Suprapubic skin (tissue), 4 donors: ENCODE results near the gene MYO18B. TPM values are rescaled to one million over a fixed set of nuclear protein-coding genes. Genes with fewer than 3 reads are reported as not detected.

ENCODE experiments used
- DNase-seq, 2 donors: peaks; one replicate each; pipeline ENCODE4 v3.0.0-alpha.2; 2019; ENCODE audit warnings: low spot score in 2 of 2
- H3K27ac ChIP-seq: fragments of 200-600 bp; sonication (generic); one replicate; pipeline ENCODE4 v1.5.1; 2019
- H3K27me3 ChIP-seq: fragments of 200-600 bp; sonication (generic); one replicate; pipeline ENCODE4 v1.5.1; 2019
- H3K36me3 ChIP-seq: fragments of 200-600 bp; sonication (generic); one replicate; pipeline ENCODE4 v1.5.1; 2019
- H3K4me1 ChIP-seq: fragments of 200-600 bp; sonication (generic); one replicate; pipeline ENCODE4 v1.5.1; 2019
- H3K4me3 ChIP-seq: fragments of 200-600 bp; sonication (generic); one replicate; pipeline ENCODE4 v1.5.1; 2019; ENCODE audit warnings: mild to moderate bottlenecking
- H3K9me3 ChIP-seq: fragments of 200-600 bp; sonication (generic); one replicate; pipeline ENCODE4 v1.5.1; 2019
- CTCF ChIP-seq, 2 donors: fragments of 200-600 bp in 1 of 2; fragments of 450-650 bp in 1 of 2; sonication (generic) in 1 of 2; IDR thresholded peaks; one replicate each; pipeline ENCODE4 v1.5.1; 2016 to 2019; ENCODE audit warnings: antibody characterized with exemption in 2 of 2, mild to moderate bottlenecking in 1 of 2, moderate library complexity in 1 of 2
- EP300 ChIP-seq: sonication (generic); formaldehyde crosslinking; IDR thresholded peaks from one replicate; pipeline ENCODE4 v1.6.1; 2017; ENCODE audit warnings: antibody characterized with exemption
- POLR2A ChIP-seq, 2 donors: fragments of 450-650 bp; IDR thresholded peaks; one replicate each; pipeline ENCODE4 v1.6.1; 2017; ENCODE audit warnings: antibody characterized with exemption in 2 of 2, mild to moderate bottlenecking in 2 of 2, moderate library complexity in 2 of 2
- POLR2AphosphoS5 ChIP-seq, 3 donors: sonication (generic); formaldehyde crosslinking; IDR thresholded peaks; one replicate each; pipeline ENCODE4 v1.6.1; 2017; ENCODE audit warnings: antibody characterized with exemption in 3 of 3
- WGBS: methylation state at CpG from one replicate; pipeline ENCODE4 v1.1.5; 2018; 5-methylcytosine and 5-hydroxymethylcytosine counted together
- total RNA-seq, 4 donors: library from RNA; depleted of rRNA; stranded (reverse); fragments of >200 nt; gene quantifications; one replicate each; pipeline ENCODE4 v1.1.0, GENCODE V29; 2016

Gene MYO18B
- total RNA-seq, 4 donors from 2014 or later, result 1.2 to 3.2 (median 1.7) TPM

GRCh38 chr22:25853501-25854284 lies 111.7 kb downstream of the MYO18B start:
- Histone ChIP-seq H3K27ac (no peak overlapping the region), H3K36me3 (no peaks in the 10 kb centered on the region)
- 42% methylated on average over 5 of the region's 5 CpGs for WGBS

GRCh38 chr22:25869771-25870170 lies 127.8 kb downstream of the MYO18B start:
- no peak for DNase-seq
- 83% methylated on average over 6 of the region's 6 CpGs for WGBS
- Histone ChIP-seq H3K4me3 (no peak overlapping the region), H3K27ac (peak overlapping the region; percentile 5), H3K9me3 (no peaks in the 10 kb centered on the region), H3K4me1 (no peaks in the 10 kb centered on the region), H3K27me3 (peaks cover 12% of the 10 kb centered on the region), H3K36me3 (no peaks in the 10 kb centered on the region)
- TF ChIP-seq POLR2AphosphoS5 (IDR thresholded peaks at IDR 0.05) (no peak), CTCF (IDR thresholded peaks at IDR 0.05) (no peak), EP300 (no peak), POLR2A (IDR thresholded peaks at IDR 0.05) (no peak)

More at GRCh38 chr22:25853501-25854284, 111.7 kb downstream of the MYO18B start:
- no peak for DNase-seq
- H3K4me1 ChIP-seq, result no peaks in the 10 kb centered on the region
- no peak for TF ChIP-seq CTCF (IDR thresholded peaks at IDR 0.05)
- TF ChIP-seq EP300, result no peak
- no peak for TF ChIP-seq POLR2AphosphoS5 (IDR thresholded peaks at IDR 0.05)
- no peak for TF ChIP-seq POLR2A (IDR thresholded peaks at IDR 0.05)
- H3K9me3 ChIP-seq, result no peaks in the 10 kb centered on the region
- H3K27me3 ChIP-seq, result peaks cover 16% of the 10 kb centered on the region
- H3K4me3 ChIP-seq, result no peak overlapping the region

DNA sequence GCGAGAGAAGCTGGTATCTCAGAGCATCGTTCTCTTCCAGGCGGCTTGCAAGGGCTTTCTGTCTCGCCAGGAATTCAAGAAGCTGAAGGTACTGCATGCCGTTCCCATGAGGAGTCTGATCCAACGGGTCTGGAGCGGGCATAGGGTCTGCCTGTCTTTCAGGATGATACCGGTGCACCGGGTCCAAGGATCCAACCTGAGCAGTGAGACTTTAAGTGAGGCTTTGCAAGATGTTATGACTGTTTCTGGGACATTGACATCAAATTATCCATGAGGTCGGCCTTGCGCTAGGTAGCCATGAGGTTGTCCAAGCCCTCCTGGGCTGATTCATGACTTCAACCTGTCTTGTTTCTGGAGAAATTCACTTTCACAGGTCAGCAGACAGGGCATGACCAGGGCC lies 132.3 kb downstream of the MYO18B start:
- no peak for DNase-seq
- H3K9me3 ChIP-seq, result no peaks in the 10 kb centered on the region
- no peaks in the 10 kb centered on the region for H3K4me1 ChIP-seq
- no peaks in the 10 kb centered on the region for H3K36me3 ChIP-seq
- TF ChIP-seq POLR2AphosphoS5 (IDR thresholded peaks at IDR 0.05) (no peak), EP300 (no peak), POLR2A (IDR thresholded peaks at IDR 0.05) (no peak), CTCF (IDR thresholded peaks at IDR 0.05) (no peak)
- H3K27ac ChIP-seq, result no peak overlapping the region
- 96% methylated on average over 11 of the region's 11 CpGs for WGBS
- H3K4me3 ChIP-seq, result no peak overlapping the region
- peaks cover 23% of the 10 kb centered on the region for H3K27me3 ChIP-seq

DNA sequence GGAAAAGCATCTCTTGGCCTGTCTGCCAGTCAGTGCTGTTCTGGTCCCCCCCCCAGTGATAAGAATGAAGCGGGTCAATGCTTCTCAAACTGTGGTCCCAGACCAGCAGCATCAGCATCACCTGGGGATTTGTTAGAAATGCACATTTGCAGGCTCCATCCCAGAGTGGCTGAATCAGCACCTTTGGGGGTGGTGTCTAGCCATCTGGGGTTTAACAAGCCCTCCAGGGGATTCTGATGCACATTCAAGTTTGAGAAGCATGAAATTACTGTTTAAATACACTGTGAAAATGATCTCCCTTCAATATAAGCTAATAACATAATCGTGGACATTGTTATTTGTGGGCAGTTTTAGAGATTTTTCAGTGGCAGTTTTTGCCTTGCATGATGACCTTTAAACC lies 133.5 kb downstream of the MYO18B start:
- WGBS, result 54% methylated on average over 2 of the region's 2 CpGs
- DNase-seq, result no peak
- Histone ChIP-seq H3K9me3 (no peaks in the 10 kb centered on the region), H3K4me1 (no peaks in the 10 kb centered on the region), H3K4me3 (no peak overlapping the region), H3K27ac (no peak overlapping the region), H3K27me3 (peaks cover 23% of the 10 kb centered on the region), H3K36me3 (no peaks in the 10 kb centered on the region)
- TF ChIP-seq POLR2AphosphoS5 (IDR thresholded peaks at IDR 0.05), result no peak
- no peak for TF ChIP-seq POLR2A (IDR thresholded peaks at IDR 0.05)

DNA sequence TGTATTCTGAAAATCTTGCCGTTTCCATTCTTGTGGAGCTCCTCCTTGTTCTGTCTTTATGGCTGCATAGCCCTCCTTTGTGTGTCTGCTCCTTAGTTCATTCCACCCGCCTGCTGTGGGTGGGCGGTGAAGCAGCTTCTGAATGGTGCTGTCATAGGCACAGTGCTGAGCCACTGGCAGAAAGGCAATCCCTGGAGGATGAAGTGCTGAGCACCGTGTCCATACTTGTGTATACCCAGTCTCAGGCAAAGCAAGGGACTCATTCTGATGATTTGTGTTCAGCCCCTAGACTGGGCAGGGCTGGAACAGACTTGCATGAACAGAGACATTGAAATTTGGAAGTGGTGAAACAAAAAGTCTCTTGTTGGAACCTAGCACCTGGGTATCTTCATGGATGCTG lies 134.9 kb downstream of the MYO18B start:
- H3K36me3 ChIP-seq, result no peaks in the 10 kb centered on the region
- H3K4me3 ChIP-seq, result no peak overlapping the region
- 44% methylated on average over 4 of the region's 4 CpGs for WGBS
- H3K27me3 ChIP-seq, result peaks cover 29% of the 10 kb centered on the region
- no peaks in the 10 kb centered on the region for H3K9me3 ChIP-seq
- H3K4me1 ChIP-seq, result no peaks in the 10 kb centered on the region
- TF ChIP-seq POLR2AphosphoS5 (IDR thresholded peaks at IDR 0.05) (no peak), POLR2A (IDR thresholded peaks at IDR 0.05) (no peak), CTCF (IDR thresholded peaks at IDR 0.05) (no peak), EP300 (no peak)
- H3K27ac ChIP-seq, result no peak overlapping the region
- DNase-seq, result no peak
